Measurements from ENCODE around the gene HEATR3.

HEATR3 gene

GRCh38 chr16:50038756-50039529, 26.8 kb upstream of the HEATR3 start:
- no peak for DNase-seq (ENCODE audit: low read depth)
- no peak for TF ChIP-seq CTCF (IDR thresholded peaks at IDR 0.05; ENCODE audit: insufficient read depth, low read depth, low read length, missing control alignments)
- H3K4me3 ChIP-seq (ENCODE audit: low read depth, low read length): no peak overlapping the region

GRCh38 chr16:50040018-50040417, 25.8 kb upstream of the HEATR3 start:
- no peak for DNase-seq (ENCODE audit: low read depth)
- no peak overlapping the region for H3K4me3 ChIP-seq (ENCODE audit: low read depth, low read length)
- TF ChIP-seq CTCF (IDR thresholded peaks at IDR 0.05; ENCODE audit: insufficient read depth, low read depth, low read length, missing control alignments): no peak

GRCh38 chr16:50040710-50041109, 25.1 kb upstream of the HEATR3 start:
- TF ChIP-seq CTCF (IDR thresholded peaks at IDR 0.05; ENCODE audit: insufficient read depth, low read depth, low read length, missing control alignments): no peak
- DNase-seq (ENCODE audit: low read depth): no peak
- no peak overlapping the region for H3K4me3 ChIP-seq (ENCODE audit: low read depth, low read length)

- DNase-seq (ENCODE audit: low read depth): no peak
- no peak overlapping the region for H3K4me3 ChIP-seq (ENCODE audit: low read depth, low read length)
- TF ChIP-seq CTCF (IDR thresholded peaks at IDR 0.05; ENCODE audit: insufficient read depth, low read depth, low read length, missing control alignments): no peak
These were observed 22.4 kb upstream of the HEATR3 start for GRCh38 chr16:50043358-50043757.

GRCh38 chr16:50045412-50045811, 20.4 kb upstream of the HEATR3 start:
- H3K4me3 ChIP-seq (ENCODE audit: low read depth, low read length): no peak overlapping the region
- DNase-seq (ENCODE audit: low read depth): no peak
- TF ChIP-seq CTCF (IDR thresholded peaks at IDR 0.05; ENCODE audit: insufficient read depth, low read depth, low read length, missing control alignments): no peak

GRCh38 chr16:50046853-50047252, 18.9 kb upstream of the HEATR3 start:
- H3K4me3 ChIP-seq (ENCODE audit: low read depth, low read length): no peak overlapping the region
- no peak for DNase-seq (ENCODE audit: low read depth)
- TF ChIP-seq CTCF (IDR thresholded peaks at IDR 0.05; ENCODE audit: insufficient read depth, low read depth, low read length, missing control alignments): no peak

- TF ChIP-seq CTCF (IDR thresholded peaks at IDR 0.05; ENCODE audit: insufficient read depth, low read depth, low read length, missing control alignments): no peak
- H3K4me3 ChIP-seq (ENCODE audit: low read depth, low read length): no peak overlapping the region
- no peak for DNase-seq (ENCODE audit: low read depth)
These were observed 17.9 kb upstream of the HEATR3 start for GRCh38 chr16:50047864-50048263.
